PFSK-1 (cell line): Measurements from ENCODE around the gene C22orf39.

Experiments
- POLR2AphosphoS5 ChIP-seq: IDR thresholded peaks from 2 replicates; pipeline ENCODE4 v1.6.1; 2012; ENCODE audit warnings: low read depth, mild to moderate bottlenecking, control low read depth, low read length, moderate library complexity
- REST ChIP-seq, 2 experiments: IDR thresholded peaks; 2 replicates each; pipeline versions ENCODE4 v1.6.1 to v1.8.0; 2011 to 2012; ENCODE audit warnings: low read depth in 2 of 2, low read length in 2 of 2, control low read depth in 1 of 2, inconsistent platforms in 1 of 2, mild to moderate bottlenecking in 1 of 2, moderate library complexity in 1 of 2; ENCODE audit not compliant: insufficient read depth in 1 of 2
- SIN3A ChIP-seq: IDR thresholded peaks from 2 replicates; pipeline ENCODE4 v1.6.1; 2012; ENCODE audit warnings: mild to moderate bottlenecking, low read length, moderate library complexity, borderline replicate concordance; ENCODE audit not compliant: insufficient read depth
- TAF1 ChIP-seq: IDR thresholded peaks from 2 replicates; pipeline ENCODE4 v1.6.1; 2012; ENCODE audit warnings: low read length, control low read depth, borderline replicate concordance; ENCODE audit not compliant: insufficient read depth

GRCh38 chr22:19406846-19407245 lies 40.7 kb downstream of the C22orf39 start:
- TF ChIP-seq POLR2AphosphoS5 (no peak), REST (IDR thresholded peaks at IDR 0.05; ENCODE audit: insufficient read depth in 1 of 2, low read depth in 2 of 2, low read length in 2 of 2) (no peak), TAF1 (no peak), SIN3A (no peak)
